HS-5 (cell line): ENCODE results near the gene GNAI2.
"Not testable (repeated sequence)": the region's sequence is repeated elsewhere in the genome, so short reads cannot be mapped to it uniquely, and the experiment has no call there.

Source experiments
- DNase-seq: peaks from one replicate; pipeline ENCODE4 v3.0.0-alpha.2; 2012; ENCODE audit warnings: low read depth

GNAI2 gene

DNA sequence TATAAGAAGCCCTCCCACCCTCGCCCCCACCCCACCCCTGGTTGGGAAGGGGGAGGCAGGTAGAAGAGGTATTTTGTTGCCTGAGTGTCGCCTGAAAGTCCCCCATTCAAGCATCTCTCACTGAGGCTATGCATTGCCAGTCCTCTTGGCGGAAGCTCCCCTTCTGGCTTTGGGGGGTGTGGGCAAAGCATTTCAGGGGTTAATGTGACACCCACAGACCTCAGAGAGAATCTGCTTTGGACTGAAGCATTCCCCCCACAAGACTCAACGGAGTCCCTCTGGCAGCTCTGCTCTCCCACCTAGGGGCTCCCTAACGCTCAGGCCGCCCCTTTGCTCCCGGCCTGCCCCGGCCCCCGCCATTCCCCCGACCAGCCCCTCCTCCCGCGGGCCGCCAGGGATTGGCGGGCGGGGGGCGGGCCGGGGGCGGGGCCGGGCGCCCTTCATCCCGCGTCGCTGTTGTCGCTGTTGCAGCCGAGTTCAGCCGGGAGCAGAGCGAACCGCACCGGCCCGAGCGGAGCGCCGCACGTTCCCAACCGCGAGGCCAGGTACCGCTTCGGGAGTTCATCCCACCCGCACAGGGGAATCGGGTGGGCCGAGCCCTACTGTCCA, 31.1 kb upstream of the GNAI2 start, which contains the start of gene SLC38A3:
SLC38A3 (plus strand) TSS at position 468 of the 609 bp plus-strand sequence. CDS start 8,929 bp downstream, outside the sequence.
- no peak for DNase-seq

DNA sequence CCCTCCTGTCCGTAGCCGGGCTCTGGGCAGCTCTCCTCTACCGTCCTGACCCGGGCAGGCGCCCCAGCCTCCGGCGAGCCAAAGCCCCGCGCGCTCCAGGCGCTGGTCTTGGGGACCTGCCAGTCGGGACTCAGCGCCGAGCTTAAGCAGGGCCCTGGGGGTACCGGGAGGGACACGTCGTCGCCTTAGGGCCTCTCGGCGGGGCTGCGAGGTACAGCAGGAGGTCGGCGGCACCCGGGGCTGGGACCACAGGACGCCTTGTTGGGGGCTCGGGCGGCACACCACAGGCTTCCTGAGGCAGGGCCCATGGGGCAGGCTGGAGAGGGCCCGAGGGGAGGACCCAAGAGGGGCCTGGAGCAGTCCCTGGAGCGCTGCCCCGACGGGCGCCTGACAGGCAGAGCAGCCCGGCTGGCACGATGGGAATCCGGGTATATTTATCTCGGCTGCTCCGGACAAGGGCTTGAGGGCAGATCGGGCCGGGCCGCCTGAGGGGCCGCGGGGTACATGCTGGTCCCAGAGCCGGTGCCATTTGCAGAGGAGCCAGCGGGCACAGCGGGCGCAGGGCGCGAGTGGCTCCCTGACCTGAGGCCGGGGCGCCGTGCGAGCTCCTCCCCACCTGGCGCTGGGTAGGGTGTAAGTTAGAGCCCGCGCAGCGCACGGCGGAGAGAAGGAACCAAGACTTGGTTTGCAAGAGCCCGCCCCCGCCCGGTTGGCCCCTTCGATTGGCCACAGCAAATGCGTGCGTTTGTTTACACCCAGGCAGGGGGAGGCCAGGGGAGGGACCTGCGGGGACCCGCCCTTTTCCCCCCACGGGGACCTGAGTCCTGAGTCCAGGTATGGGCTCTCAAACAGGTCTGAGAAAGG, 30.4 kb upstream of the GNAI2 start:
- DNase-seq = no peak

DNA sequence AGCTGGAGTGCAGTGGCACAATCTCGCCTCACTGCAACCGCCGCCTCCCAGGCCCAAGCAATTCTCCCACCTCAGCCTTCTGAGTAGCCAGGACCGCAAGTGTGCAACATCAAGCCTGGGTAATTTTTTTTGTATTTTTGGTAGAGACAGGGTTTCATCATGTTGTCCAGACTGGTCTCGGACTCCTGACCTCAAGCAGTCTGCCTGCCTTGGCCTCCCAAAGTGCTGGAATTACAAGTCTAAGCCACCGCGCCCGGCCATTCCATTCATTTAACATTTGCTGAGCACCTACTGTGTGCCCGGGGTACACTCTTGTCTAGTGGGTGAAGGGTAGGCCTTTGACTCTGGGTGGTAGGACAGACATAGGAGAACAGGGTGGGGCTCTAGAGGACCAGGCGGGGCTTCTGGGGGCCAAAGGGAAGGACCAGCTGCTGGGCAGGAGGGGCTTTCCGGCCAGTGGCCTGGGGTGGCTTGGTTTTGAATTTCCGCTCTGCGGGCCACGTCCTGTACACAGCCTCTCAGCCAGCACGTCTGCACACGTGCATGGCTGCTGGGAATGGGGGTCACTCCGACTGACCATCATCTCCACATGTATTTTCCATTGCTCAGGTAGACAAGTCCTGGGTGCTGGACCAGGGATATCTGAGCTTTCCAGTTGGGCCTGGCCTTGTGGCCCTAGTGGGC, 28.5 kb upstream of the GNAI2 start:
- DNase-seq = no peak

DNA sequence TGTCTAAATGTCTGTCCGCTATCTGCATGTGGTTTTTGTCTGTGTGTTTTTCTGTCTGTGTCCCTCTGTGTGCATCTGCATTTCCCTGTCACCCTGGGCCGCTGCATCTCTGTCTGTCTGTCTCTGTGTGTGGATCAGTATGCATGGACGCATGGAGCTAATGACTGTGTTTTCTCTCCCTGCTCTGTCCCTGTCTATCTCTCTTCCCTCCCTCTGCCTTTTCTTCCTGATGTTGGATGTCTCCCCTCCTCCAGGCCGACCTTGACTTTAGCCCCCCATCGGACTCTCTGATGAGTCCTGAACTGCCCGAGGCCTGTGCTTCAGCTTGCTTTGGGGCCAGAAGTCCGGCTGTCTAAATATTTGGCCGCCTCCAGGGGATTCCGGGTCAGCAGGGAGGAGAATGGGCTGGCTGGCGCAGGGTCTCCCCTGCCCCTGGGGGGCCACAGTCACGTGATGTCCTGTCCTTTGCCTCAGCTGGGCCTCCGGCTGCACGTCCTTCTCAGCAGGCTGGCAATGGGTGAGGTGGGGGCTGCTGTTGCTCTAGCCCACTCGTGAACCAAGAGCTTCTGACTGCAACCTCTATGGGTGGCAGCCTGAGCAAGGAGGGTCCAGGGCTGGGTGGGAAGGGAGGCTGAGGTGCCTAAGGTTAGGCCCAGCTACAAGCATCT, 27.2 kb upstream of the GNAI2 start:
- DNase-seq = no peak

DNA sequence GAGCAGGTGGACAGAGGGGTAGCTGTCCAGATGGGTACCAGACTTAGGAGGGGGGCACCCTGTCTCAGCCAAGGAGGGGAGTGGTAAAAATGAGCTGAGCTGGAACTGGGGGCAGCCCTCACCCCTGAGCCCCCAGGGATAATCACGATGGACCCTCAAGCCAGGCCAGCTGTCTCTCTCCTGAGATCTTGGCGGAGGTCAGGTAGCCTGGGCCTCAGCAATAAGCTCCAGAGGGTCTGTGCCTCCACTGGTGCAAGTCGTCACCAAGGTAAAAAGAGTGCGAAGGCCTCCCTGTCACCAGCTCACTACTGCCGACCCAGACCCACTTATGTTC, 25.9 kb upstream of the GNAI2 start:
- no peak for DNase-seq

DNA sequence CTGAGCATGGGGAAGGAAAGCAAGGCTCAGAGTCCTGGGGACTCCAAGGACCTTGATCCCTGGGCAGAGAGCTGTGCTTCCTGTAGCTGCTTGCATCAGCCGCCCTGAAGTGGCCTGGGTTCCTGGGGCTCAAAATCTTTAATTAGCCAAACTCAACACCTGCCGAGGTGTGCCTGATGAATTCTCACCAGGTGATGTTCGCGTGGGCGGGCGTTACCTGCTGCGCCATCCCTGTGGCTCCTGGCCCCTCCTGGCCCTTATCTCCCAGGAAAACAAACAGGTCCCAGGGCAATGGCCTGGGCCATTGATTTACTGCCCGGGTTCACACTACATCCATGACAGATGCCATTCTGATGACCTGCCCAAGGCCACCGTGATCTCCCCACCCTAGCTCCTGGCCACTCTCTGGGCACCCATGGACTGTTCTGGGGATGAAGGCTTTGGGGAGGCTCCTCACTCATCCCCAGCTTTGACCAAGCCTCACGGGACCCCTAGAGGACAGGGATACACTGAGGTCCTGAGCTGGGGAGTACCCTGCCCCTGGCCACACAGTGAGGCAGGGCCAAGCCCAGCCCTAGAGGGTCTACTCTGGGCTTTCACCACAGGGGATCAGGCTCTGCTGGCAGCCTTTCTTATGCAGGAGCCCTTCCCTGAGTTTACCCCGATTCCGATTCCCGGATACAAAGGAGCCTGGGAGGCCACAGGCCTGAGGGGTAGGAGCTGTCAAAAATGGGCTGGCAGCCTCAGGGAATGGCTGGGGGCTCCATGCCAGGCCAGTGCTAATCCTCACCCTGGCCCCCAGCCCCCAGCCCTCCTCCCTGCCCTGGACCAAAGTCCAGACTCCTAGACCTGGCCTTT, 25.3 kb upstream of the GNAI2 start:
- no peak for DNase-seq

DNA sequence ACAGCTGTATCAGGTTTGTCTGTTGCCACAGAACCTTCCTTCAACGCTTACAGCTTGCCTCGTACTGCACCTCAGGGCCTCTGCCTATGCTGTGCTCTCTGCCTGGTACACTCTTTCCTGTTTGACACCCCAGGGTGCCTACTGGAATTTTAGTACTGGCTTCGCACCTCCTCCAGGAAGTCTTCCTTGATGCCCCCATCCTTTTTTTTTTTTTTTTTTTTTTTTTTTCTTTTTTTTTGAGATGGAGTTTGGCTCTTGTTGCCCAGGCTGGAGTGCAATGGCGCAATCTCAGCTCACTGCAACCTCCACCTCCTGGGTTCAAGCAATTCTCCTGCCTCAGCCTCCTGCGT, 24.7 kb upstream of the GNAI2 start:
- DNase-seq = not testable (repeated sequence)

DNA sequence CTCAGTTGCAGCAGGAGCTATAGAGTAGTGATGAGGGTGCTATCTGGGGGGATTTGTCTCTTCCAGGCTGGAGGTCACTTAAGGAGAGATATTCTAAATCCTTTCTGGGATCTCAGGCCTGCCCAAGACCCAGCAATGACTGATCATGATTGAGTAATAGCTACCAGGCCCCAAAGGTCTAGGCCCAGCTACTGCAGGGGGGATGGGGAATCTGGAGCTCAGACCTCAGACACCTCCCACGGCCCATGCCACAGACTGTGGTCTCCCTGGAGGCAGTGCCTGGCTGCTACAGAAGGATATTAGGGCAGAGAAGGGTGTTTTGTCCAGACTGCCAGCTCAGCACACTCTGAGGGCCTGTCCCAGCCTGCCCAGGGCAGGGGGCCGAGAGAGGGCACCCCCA, 24.1 kb upstream of the GNAI2 start:
- DNase-seq = no peak

DNA sequence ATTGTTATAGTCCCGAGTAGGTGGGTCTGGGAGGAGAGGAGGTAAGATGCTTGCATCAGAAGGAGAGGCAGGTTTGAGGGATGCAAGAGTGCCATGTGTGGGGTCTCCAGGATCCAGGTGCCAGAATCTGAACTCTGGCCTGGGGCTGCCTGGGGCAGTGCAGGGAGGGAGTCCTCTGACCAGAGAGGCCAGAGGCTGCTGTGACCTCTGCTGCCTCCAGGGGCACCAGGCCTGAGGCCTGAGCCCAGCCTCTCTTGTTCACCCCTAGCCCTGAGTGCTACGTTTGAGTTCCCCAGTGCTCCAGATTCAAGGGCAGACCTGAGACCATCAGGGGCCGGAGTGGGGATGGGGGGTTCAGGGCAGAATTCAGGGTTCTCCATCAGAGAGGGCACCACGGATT, 23.5 kb upstream of the GNAI2 start:
- DNase-seq = no peak

DNA sequence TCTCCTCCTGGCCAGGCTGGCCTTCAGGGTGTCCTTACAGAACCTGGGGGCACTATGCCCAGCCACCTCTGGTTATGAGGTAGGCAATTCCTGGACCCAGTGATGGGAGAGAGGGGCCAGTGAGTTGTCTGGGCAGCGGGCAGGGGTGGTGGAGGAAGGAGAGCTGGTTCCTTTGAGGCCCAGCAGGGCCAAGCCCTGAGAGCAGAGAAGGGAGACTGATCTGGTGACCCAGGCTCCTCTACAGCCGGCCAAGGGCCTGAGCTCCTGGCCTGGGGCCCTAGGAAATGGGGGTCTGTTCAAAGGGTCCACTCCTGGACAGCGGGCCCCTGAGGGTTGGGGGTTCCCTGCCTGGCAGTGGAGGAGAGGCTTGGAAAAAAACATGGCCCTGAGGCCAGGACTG, 23.0 kb upstream of the GNAI2 start:
- no peak for DNase-seq

DNA sequence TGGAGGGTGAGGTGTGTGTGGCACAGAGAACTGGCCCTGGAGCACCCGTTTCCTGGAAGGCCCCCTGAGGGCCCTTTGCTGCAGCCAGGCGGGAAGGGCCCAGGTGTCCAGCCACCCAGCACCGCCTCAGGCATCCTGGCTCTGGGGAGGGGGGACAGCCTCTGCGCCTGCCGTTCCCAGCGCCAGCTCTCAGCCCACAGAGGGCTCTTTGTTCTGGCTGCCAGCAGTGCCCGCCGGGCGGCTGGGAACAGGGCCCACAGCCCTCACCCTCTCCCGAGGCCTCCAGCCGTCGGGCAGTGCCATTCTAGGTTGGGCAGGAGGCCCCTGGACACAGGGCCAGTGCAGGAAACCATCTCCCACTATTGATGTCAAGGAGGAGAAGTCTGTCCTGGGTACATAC, 22.6 kb upstream of the GNAI2 start:
- no peak for DNase-seq

DNA sequence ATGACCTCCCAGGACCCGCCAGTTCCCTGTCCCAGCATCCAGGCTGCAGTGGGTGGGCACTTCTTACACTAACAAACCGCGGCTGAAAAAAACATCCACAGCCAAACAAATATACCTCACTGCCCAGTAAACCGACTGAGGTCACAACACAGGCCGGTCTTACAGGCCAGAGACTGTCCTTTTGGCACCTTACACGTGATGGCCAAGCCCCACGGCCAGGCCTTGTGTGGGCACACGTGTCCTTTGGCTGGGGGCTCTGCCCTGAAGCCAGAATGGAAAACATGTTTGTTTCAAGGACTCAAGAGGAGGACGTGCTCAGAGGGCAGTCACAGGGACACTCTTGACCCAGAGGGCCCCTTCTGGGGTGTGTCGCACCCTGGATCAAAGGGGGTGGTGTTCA, 21.2 kb upstream of the GNAI2 start:
- DNase-seq = no peak

DNA sequence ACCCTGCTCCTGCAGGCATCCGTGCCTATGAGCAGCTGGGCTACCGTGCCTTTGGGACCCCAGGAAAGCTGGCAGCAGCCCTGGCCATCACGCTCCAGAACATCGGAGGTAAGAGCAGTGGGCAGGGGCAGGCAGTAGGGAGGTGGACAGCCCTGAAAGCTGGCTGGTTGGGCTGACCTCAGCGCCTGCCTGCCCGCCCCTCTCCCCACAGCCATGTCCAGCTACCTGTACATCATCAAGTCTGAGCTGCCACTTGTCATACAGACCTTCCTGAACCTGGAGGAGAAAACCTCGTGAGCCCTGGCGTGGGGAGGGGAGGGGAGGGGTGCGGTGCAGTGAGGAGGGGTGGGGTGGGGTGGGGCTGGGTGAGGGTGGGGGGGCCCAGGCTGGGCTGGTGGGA, 20.5 kb upstream of the GNAI2 start:
- DNase-seq = no peak

DNA sequence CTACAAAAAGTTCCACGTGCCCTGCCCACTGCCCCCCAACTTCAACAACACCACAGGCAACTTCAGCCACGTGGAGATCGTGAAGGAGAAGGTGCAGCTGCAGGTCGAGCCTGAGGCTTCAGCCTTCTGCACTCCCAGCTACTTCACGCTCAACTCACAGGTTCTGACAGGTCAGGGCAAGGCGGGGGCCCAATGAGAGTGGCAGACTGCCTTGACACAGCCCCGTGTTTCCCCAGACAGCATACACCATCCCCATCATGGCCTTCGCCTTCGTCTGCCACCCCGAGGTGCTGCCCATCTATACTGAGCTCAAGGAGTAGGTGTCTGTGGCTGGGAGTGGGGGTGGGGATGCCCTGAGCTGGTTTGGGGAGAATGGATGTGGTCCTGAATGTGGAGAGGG, 18.3 kb upstream of the GNAI2 start:
- DNase-seq = no peak

DNA sequence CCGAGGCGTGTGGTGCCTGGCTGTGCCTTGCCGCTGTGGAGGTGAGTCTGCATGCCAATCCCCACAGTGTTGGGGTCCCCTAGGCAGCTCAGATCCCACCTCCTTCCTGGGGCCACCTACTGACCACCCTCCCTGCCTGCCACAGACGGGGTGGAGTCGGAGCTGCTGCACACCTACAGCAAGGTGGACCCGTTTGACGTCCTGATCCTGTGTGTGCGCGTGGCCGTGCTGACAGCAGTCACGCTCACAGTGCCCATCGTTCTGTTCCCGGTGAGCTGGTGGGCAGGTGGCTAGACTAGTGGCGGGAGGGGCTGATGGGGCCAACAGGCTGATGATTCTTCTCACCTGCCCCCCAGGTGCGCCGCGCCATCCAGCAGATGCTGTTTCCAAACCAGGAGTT, 17.6 kb upstream of the GNAI2 start:
- no peak for DNase-seq

DNA sequence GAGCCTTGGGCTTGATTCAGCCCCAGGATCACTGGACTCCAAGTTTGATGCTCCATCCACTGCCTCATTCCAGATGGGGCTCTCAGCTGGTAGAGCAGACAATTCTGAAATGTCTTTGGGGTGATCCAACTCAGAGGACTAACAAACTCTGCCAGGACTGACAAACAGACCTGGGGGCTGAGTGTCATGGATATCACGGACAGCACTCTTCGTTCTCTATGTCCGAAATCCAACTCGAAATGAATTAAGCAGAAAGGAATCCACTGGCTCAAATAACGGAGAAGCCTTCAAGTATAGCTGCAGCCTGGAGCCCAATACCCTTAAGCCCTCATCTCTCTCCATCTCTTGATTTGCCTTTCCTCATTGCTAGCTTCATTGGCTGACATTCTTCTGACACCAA, 16.7 kb upstream of the GNAI2 start:
- no peak for DNase-seq

DNA sequence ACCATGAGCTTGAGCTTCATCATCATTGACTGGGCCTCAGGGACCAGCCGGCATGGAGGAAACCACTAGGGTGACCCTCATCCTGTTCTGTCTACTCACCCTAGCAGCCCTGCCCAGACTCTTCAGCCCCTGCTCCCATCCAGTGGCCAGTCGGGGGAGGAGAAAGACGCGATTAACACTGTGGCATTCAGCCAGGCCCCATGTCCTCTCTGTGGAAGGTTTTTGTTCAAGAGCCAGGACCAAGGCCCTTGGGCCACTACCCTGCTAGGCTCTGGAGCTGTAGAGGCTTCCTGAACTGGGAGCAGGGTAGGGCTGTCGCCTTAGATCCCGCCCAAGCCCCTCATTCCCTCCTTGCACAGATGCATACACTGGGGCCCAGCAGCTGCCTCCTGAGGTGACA, 15.9 kb upstream of the GNAI2 start:
- no peak for DNase-seq

DNA sequence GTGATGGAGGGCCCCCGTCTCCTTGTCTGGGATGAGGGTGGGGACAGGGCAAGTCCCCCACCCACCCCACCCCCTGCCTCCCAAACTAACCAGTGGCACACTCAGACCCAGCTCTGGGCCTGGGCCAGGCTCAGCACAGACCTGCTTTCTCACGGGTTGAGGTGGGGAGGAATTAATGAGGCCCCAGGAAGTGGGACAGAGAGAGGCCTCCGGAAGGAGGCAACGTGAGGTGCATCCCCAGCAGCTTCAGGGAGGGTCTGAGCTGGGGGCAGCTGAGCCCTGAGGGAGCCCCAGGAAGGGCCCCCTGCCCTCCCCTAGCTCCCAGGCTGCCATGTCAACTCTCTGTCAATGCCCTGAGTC, 15.0 kb upstream of the GNAI2 start:
- DNase-seq = no peak

DNA sequence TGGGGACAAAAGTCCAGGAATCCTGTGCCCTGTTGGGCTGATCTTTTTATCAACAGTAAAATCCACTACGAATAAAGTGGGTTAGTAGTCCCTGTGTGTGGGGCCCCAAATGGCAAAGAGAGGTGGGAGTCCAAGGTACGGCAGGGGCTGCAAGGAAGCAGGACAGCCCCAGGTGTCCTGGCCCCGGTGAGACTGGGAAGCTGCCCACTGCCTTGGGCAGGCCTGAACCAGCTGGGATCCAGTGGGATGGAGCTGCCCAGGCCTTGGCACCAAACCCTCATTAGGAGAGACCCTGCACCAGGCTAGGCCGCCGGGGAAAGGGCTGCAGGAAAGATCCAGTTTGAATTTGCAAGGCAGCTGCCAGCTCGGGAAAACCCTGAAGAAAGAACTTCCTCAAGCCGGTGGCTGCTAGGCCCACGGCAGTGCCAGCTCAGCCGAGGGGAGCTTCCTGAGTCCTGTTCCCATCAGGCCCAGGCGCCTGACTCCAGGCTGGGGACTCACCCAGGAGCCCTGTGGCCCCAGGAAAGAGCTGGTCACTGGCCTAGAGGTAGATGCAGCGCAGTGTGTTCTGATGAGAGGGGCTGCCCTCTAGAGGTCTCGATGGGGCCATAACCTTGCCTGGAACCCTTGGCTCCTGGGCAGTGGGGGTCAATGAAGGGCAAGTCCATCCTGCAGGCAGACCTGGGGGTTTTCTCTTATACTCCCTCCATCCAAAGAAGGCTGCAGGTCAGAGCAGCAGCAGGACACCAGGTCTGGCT, 14.4 kb upstream of the GNAI2 start:
- no peak for DNase-seq

DNA sequence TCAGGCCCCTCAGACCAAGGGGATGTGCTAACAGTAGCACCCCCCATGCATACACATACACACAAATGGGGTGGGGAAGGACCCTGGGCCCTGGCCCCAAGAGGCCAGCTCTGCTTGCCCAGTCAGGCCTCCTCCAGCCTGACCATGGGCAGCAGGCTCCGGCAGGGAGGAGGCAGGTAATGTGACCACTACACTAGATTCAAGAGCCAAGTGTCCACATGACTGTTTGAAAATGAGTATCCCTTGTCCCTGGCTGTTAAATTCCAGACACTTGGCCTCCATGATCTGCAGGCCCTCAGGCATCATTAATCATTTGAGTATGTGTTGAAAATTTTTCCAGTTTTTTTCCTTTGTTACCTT, 13.9 kb upstream of the GNAI2 start:
- DNase-seq = no peak

DNA sequence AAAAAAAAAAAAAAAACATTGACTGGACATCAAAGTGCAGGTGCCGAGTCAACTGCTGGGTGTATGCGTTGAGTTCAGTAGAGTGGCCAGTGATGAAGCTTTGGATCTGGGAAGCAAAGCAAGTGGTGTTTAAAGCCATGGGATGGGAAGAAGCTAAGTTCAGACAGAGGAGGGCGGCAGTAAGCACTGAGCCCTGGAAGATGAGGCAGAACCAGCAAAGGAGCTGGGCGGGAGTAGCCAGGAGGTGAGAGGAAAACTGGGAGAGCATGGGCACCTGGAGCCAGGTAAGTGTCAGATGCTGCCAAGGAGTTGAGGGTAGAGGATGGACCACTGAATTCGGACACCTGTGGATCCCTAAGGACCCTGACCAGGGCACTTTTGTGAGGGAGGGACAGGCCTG, 11.4 kb upstream of the GNAI2 start:
- DNase-seq = no peak
